DND-41 (cell line): ENCODE measurements around the gene HSD17B11.

Source experiments
- EZH2 ChIP-seq: IDR thresholded peaks from 3 replicates; pipeline ENCODE4 v1.6.1; 2012; ENCODE audit warnings: borderline replicate concordance, low read depth, mild to moderate bottlenecking, moderate library complexity, low read length, inconsistent platforms; ENCODE audit not compliant: severe bottlenecking
- TF ChIP-seq, protein P1 (sequence below): IDR thresholded peaks from 2 replicates; pipeline ENCODE4 v1.5.1; 2012; ENCODE audit warnings: borderline replicate concordance, low read length, moderate library complexity, mild to moderate bottlenecking; ENCODE audit not compliant: poor library complexity, severe bottlenecking; ENCODE audit errors: extremely low read depth

DNA sequence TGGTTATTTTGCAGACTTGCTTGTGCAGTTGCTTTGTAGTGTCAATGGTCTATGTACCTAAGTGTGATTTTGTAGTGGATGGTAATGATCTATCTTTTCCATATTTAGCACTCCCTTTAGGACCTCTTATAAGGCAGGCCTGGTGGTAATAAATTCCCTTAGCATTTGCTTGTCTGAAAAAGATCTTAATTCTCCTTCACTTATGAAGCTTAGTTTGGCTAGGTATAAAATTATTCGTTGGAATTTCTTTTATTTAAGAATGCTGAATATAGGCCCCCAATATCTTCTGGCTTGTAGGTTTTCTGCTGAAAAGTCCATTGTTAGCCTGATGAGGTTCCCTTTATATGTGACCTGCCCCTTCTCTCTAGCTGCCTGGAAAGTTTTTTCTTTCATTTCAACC lies 57.7 kb downstream of the HSD17B11 start:
- TF ChIP-seq, protein P1, sequence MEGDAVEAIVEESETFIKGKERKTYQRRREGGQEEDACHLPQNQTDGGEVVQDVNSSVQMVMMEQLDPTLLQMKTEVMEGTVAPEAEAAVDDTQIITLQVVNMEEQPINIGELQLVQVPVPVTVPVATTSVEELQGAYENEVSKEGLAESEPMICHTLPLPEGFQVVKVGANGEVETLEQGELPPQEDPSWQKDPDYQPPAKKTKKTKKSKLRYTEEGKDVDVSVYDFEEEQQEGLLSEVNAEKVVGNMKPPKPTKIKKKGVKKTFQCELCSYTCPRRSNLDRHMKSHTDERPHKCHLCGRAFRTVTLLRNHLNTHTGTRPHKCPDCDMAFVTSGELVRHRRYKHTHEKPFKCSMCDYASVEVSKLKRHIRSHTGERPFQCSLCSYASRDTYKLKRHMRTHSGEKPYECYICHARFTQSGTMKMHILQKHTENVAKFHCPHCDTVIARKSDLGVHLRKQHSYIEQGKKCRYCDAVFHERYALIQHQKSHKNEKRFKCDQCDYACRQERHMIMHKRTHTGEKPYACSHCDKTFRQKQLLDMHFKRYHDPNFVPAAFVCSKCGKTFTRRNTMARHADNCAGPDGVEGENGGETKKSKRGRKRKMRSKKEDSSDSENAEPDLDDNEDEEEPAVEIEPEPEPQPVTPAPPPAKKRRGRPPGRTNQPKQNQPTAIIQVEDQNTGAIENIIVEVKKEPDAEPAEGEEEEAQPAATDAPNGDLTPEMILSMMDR = no peak
- no peak for TF ChIP-seq EZH2
